HT1080 (cell line): ENCODE data around the gene SUSD6. TPM values are rescaled to one million over a fixed set of nuclear protein-coding genes. Genes with fewer than 3 reads are reported as not detected.
A peak's percentile ranks its signal among the peaks of the same experiment; 100 is the strongest.

ENCODE experiments used
- DNase-seq: peaks from one replicate; pipeline ENCODE4 v3.0.0-alpha.2; 2015; ENCODE audit warnings: low read depth
- polyA plus RNA-seq, 2 experiments: library from polyadenylated mRNA; depleted of rRNA; stranded (reverse); fragments of >200 nt; gene quantifications; 2 replicates each; pipeline ENCODE4 v1.2.3, GENCODE V29; 2015
- total RNA-seq: library from RNA; depleted of rRNA; stranded (reverse); fragments of >200 nt; shearing (Covaris generic); gene quantifications from 2 replicates; pipeline ENCODE4 v1.2.3, GENCODE V29; 2014; rRNA removed

SUSD6 gene, protein sequence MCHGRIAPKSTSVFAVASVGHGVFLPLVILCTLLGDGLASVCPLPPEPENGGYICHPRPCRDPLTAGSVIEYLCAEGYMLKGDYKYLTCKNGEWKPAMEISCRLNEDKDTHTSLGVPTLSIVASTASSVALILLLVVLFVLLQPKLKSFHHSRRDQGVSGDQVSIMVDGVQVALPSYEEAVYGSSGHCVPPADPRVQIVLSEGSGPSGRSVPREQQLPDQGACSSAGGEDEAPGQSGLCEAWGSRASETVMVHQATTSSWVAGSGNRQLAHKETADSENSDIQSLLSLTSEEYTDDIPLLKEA
- 2.7 and 4.3 TPM in 2 replicates for total RNA-seq
- polyA plus RNA-seq (2015; cell fraction: cytosol; rRNA removed), result 6.8 and 8.2 TPM in 2 replicates
- polyA plus RNA-seq (2015; cell fraction: nucleus; rRNA removed), result 16.3 and 18.7 TPM in 2 replicates

DNA sequence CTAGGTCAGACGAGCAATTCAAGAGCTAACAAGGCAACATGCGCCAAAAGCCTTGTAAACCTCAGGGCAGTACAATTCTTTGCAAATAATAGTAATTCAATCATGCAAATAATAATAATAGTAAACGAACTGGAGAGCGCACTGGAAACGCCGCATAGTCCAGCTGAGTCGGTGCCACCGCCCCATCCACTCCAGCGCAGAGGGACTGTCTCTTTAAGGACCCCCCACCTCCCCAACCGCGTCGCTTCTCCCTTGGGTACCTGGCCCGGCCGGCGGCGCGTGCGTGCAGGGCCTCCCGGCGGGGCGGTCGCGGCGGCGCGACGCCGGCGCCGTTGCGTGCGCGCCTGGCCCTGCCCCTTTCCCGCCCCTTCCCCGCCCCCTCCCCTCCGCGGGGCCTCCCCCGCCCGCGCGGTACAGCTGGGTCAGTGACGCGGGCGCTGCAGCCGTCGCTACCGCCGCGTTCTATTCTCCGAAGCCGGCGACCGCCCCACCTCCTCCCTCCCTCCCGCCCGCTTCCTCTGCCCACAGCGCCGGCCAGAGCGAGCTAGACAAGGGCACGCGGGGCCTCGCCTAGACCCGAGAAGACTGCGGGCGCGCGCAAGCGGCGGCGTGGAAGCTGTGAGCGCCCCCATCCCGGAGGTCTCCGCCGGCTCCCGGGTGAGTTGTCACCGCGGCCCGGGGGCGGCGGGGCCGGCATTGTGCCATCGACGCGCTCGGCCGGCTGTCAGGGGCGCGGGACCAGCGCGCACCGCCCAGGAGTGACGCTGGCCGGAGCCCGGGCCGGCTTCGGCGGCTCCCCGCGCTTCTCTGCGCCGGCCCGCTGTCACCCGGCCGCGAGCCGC, at the start of gene SUSD6:
TSS of gene SUSD6 (plus strand) at position 425 of the 842 bp plus-strand sequence. CDS start 46,997 bp downstream, outside the sequence.
- peak; percentile 73 for DNase-seq

GRCh38 chr14:69561893-69562292, 49.5 kb upstream of the SUSD6 start:
- no peak for DNase-seq

DNA sequence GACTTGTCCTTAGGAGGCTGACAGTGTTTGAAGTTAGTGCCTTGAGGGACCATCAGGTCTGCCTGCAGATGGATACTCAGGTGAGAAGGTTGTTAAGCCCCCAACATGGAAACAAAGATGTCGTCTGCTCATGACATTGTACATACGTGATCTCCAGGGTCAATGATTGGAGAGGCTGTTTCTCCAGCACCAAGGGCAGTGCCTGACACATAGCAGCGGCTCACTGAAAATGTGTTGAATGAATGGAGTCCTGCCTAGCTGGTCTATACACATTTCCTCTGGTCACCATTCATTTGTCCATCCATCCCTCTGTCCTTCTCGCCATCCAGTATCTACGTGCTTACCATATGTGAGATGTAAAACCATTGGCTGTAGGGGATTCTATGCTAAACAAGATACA, 43.8 kb upstream of the SUSD6 start:
- no peak for DNase-seq

- no peak for DNase-seq
Measured at GRCh38 chr14:69569859-69570258, 41.5 kb upstream of the SUSD6 start.

DNA sequence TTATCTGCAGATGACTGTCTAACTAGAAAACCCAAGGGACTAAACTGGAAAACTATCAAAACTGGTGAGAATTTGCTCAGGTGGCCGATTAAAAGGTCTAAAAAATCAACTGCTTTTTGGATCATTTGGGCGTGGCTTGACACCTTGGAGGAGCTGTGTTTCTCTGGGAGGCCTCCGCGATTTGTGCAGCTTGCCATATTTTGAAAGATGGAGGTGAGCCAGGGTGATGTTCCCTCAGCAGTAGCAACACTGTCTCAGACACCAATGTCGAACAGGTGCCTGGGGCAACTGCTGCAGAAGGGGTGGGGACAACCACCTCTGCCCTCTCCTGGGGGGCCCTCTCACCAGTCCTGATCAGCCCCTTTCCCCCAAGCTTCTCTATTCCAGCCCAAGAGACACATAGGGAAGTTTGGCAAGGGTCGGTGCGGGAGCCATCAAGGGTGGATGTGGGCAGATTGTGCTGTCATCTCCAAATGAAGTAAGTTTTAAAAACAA, 40.5 kb upstream of the SUSD6 start:
- no peak for DNase-seq

DNA sequence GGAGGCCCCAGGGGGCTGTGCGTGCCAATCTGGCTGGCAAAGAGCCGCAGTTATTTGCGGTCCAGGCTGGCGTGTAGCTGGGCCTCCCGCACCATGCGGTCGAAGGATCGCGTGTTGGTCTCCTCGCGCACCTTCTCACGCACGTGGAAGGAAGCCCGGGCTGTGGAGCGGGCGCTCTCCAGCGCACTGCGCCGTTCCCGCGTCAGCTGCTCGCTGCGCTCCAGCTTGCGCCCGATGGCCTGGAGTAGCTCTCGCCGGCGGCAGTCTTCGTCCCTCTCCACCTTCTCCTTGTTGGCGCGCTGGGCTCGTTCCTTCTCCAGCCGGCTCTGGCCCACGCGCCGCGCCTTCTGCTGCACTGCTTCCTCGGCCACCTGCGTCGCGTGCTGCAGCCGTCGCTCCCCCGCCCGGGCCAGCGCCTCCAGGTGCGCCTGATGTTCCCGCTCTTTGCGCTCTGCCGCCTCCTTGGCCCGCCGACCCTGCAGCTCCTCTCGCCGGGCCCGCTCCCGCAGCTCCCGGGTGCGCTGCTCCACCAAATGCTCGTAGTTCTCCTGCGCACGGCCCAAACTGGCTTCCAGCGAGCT, 39.9 kb upstream of the SUSD6 start:
- DNase-seq, result no peak

- DNase-seq, result no peak
Measured at GRCh38 chr14:69572030-69572840, 39.2 kb upstream of the SUSD6 start.

DNA sequence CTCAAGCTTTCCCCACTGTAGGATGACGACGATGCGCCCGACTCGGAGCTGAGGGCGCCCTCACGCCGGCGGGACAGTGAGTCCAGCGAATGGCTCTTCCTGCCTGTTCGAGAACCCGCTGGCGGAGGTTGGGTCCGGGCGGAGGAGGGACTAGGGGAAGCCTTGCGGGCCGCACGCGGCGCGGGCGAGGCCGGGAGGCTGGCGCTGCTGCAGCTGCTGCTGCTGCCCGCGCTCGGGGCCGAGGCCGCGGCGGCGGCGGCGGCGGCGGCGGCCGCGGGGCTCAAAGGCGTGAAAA, 38.6 kb upstream of the SUSD6 start:
- no peak for DNase-seq

DNA sequence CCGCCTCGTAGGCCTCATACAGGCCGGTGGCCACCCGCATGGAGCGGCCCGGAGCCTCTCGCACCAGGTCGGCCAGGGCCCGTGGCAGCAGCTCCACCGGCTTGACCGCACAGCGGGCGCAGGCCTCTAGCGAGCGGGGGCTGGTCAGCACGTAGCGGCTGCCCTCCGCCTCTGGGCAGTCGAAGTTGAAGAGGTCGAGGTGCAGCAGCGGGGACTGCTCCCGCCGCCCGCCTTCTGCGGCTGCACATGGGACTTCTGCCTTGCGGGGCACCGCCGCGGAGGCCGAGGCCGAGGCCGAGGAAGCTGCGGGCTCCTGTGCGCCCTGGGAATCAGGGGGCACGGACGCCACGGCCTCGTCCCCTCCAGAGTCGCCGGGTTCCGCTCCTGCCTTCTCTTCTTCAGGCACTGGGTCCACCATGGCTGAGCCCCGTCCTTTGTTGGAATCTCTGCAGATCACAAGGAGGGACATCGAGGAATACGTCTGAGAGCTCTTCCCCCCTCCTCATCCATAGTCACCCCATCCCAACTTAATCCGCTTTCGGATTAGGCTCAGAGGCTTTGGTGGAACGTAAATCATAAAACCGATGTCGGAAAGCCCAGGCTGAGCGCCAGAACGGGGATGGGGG, 38.1 kb upstream of the SUSD6 start:
- DNase-seq, result no peak

GRCh38 chr14:69573831-69574262, 37.5 kb upstream of the SUSD6 start:
- no peak for DNase-seq

DNA sequence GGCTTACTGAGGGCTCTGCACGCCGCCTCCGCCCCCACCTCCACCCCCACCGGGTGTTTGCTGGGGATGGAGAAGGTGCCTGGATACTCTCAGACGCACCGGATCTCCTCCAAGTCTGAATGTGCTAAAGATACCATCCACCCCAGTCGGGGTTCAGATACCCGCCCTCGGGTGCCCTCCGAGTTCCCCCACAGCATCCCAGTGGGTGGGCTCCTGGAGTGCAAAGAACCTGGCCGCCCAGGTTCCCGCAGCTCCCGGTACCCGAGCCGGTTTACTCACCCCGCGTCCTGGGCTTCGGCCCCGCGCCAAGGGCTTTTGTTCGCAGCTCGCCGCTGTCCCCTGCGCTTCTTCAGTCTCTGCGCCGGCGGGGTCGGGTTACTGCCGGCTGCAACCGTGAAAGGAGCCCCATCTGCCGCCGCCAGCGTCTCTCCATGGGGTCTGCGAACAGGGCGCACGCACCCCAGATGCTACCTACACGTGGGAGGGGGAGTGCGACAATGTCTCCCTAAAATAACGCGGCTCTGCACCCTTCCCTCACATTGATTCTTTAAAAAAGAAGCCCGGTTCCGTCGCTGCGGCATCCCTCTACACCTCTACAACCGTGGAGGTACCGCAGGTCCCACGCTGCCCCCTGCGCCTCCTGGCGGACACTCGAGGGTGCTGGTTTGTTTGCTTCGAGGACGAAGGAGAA, 37.0 kb upstream of the SUSD6 start, which contains the start of gene CCDC177:
TSS of gene CCDC177 (minus strand) at position 609 of the 691 bp plus-strand sequence. CDS start 1,249 bp downstream, outside the sequence.
- DNase-seq, result peak; percentile 21

GRCh38 chr14:69574954-69575295, 36.5 kb upstream of the SUSD6 start:
- no peak for DNase-seq

DNA sequence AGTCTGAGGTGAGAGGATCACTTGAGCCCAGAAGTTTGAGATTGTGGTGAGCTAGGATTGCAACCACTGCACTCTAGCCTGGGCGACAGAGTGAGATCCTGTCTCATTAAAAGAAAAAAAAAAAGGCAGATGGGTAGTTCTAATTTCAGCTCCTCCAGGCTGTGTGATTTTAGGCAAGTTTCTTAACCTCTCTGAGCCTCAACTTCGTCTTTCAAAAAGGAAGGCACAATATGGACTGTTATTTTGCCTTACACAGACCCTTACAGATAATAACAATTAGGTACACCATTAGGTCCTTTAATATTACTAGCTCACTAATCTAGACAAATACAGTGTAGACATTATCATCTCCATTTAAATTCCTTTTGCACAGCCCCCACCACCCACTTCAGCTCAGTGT, 31.9 kb upstream of the SUSD6 start:
- DNase-seq, result no peak

DNA sequence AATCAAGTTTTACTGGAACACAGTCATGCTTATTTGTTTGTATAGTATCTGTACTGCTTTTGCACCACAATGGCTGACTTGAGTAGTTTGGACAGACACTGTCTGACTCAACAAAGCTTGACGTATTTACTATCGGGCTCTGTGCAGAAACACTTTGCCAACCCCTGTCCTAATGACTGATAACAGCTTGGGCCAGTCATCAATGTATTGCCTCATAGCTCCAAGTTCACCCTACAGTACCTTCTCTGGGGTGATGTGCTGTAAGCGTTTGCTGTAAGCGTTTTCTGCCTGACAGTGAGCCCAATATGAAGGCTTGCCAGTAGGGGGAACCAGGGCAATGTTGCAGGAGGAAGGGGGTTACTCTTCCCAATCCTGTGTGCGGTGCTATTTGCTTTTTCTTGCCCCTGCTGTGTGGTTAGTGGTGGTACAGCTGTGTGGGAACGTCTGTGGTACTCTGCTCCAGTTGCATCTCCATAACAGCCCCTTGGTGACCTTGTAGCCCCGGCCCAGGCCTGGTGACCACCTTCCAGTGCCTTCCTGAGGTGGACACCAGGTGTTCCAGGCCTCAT, 31.3 kb upstream of the SUSD6 start:
- DNase-seq, result peak; percentile 59

DNA sequence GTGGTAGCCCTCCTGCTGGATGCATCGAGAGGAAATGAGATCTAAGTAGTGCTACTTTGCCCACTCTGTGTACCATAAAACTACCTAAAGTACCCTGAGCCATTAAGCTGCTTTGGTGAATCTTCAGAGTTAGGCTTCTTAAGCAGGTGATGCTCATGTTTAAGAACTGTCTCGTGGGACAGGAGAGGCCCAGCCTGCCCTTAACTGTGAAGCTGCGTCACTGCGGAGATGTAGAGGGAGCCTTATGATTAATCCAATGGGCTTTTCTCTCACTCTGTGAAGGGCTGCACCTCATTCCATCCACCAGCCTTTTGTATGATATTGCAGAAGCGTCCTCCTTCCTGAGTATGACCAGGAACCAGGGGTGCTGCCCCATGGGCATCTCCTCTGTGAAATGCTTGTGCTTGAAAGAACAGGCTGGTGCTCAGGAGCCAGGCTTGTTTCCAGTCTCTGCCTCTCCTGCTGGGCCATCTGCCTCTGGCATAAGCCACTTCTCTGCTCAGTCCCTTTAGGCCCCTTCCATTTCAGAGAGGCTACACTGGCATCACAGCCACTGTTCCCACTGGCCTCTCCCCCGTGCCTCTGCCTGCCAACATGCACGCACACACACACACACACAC, 30.0 kb upstream of the SUSD6 start:
- DNase-seq, result no peak

- DNase-seq, result peak; percentile 22
Measured at GRCh38 chr14:69582212-69582611, 29.2 kb upstream of the SUSD6 start.

- no peak for DNase-seq
Measured at GRCh38 chr14:69582829-69583228, 28.6 kb upstream of the SUSD6 start.

DNA sequence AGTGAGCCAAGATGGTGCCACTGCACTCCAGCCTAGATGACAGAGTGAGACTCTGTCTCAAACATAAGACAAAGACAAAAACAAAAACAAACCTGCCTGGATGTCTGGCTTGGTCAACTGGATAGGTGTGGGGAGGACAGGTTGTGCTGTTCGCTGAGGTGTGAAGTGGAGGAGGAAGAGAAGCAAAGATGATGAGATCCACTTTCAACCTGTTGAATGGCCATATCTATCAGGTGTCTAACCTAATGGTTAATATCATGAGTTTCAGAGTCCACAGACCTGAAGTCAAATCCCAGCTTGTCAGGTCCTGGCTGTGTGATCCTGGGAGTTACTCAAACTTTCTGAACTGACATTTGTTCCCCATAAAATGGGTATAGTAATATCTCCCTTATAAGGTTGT, 27.0 kb upstream of the SUSD6 start:
- DNase-seq, result no peak

- DNase-seq, result no peak
Measured at GRCh38 chr14:69586404-69586803, 25.0 kb upstream of the SUSD6 start.
